ENCODE data around the gene DUSP9.

DUSP9 gene

GRCh38 chrX:153646620-153647373 lies at the start of gene DUSP9:
TSS of gene DUSP9 (plus strand) at chrX:153647203. CDS start at chrX:153647954, 751 bp downstream.
- ATAC-seq (ENCODE audit: insufficient read depth, low read depth), result no peak
- H3K79me2 ChIP-seq (ENCODE audit: insufficient read depth, low read length), result no peaks in the 10 kb centered on the region
- no peak within 1 kb of the TSS for H2AFZ ChIP-seq (ENCODE audit: low read depth, low read length)
- H3K4me3 ChIP-seq (ENCODE audit: low read depth in 1 of 2, low read length in 2 of 2), result no peak within 1 kb of the TSS
- H3K36me3 ChIP-seq (ENCODE audit: insufficient read depth, low read length), result no peaks in the 10 kb centered on the region
- no peak within 1 kb of the TSS for H3K4me2 ChIP-seq (ENCODE audit: insufficient read depth, low read length)
- no peak within 1 kb of the TSS for H3K9ac ChIP-seq (ENCODE audit: low read depth, low read length)
- no peak within 1 kb of the TSS for H3K27ac ChIP-seq (ENCODE audit: low read length)
- no peaks in the 10 kb centered on the region for H3K9me3 ChIP-seq (ENCODE audit: insufficient read depth, low read length, severe bottlenecking)
- no peak for DNase-seq
- peaks cover 6% of the 10 kb centered on the region for H3K4me1 ChIP-seq (ENCODE audit: insufficient read depth, low read length)
- H4K20me1 ChIP-seq (ENCODE audit: insufficient read depth, low read length), result no peaks in the 10 kb centered on the region
- no peak for TF ChIP-seq CTCF (IDR thresholded peaks at IDR 0.05; ENCODE audit: borderline replicate concordance, extremely low read depth, low read length, poor library complexity, severe bottlenecking)
- TF ChIP-seq EZH2 (IDR thresholded peaks at IDR 0.05; ENCODE audit: borderline replicate concordance, low read depth, low read length, severe bottlenecking), result no peak
- H3K27me3 ChIP-seq (ENCODE audit: insufficient read depth, low read length, poor library complexity), result no peaks in the 10 kb centered on the region

GRCh38 chrX:153598541-153599191 lies 48.3 kb upstream of the DUSP9 start, which contains the start of gene CCNQ:
TSS of gene CCNQ (minus strand) at chrX:153599139. CDS start at chrX:153599073, 66 bp downstream.
- peak within 1 kb of the TSS; percentile 75 for H3K9ac ChIP-seq (ENCODE audit: low read depth, low read length)
- H4K20me1 ChIP-seq (ENCODE audit: insufficient read depth, low read length), result peaks cover 16% of the 10 kb centered on the region; the same call in 1 of the 2 replicates
- H3K4me1 ChIP-seq (ENCODE audit: insufficient read depth, low read length), result peaks cover 31% of the 10 kb centered on the region
- peak within 1 kb of the TSS; percentile 73 for H2AFZ ChIP-seq (ENCODE audit: low read depth, low read length)
- no peak for TF ChIP-seq EZH2 (IDR thresholded peaks at IDR 0.05; ENCODE audit: borderline replicate concordance, low read depth, low read length, severe bottlenecking)
- TF ChIP-seq CTCF (IDR thresholded peaks at IDR 0.05; ENCODE audit: borderline replicate concordance, extremely low read depth, low read length, poor library complexity, severe bottlenecking), result no peak
- peak within 1 kb of the TSS; percentile 78 for H3K4me2 ChIP-seq (ENCODE audit: insufficient read depth, low read length)
- peak within 1 kb of the TSS; percentile 60 to 83 for H3K4me3 ChIP-seq (ENCODE audit: low read depth in 1 of 2, low read length in 2 of 2)
- H3K36me3 ChIP-seq (ENCODE audit: insufficient read depth, low read length), result peaks cover 25% of the 10 kb centered on the region
- ATAC-seq (ENCODE audit: insufficient read depth, low read depth) (peak; percentile 69), DNase-seq (peak; percentile 25)
- H3K9me3 ChIP-seq (ENCODE audit: insufficient read depth, low read length, severe bottlenecking), result no peaks in the 10 kb centered on the region
- no peaks in the 10 kb centered on the region for H3K27me3 ChIP-seq (ENCODE audit: insufficient read depth, low read length, poor library complexity)
- peaks cover 24% of the 10 kb centered on the region for H3K79me2 ChIP-seq (ENCODE audit: insufficient read depth, low read length)
- H3K27ac ChIP-seq (ENCODE audit: low read length), result peak within 1 kb of the TSS; percentile 64

GRCh38 chrX:153599192-153600031 lies 47.6 kb upstream of the DUSP9 start:
- peaks cover 16% of the 10 kb centered on the region; the same call in 1 of the 2 replicates for H4K20me1 ChIP-seq (ENCODE audit: insufficient read depth, low read length)
- peak overlapping the region; percentile 73 for H2AFZ ChIP-seq (ENCODE audit: low read depth, low read length)
- peaks cover 31% of the 10 kb centered on the region for H3K4me1 ChIP-seq (ENCODE audit: insufficient read depth, low read length)
- peak overlapping the region; percentile 65 for H3K9ac ChIP-seq (ENCODE audit: low read depth, low read length)
- H3K27me3 ChIP-seq (ENCODE audit: insufficient read depth, low read length, poor library complexity), result no peaks in the 10 kb centered on the region
- peak overlapping the region; percentile 26 to 65; a peak in 3 of 4 replicates for H3K4me3 ChIP-seq (ENCODE audit: low read depth in 1 of 2, low read length in 2 of 2)
- H3K36me3 ChIP-seq (ENCODE audit: insufficient read depth, low read length), result peaks cover 19% of the 10 kb centered on the region
- peak overlapping the region; percentile 64 for H3K27ac ChIP-seq (ENCODE audit: low read length)
- DNase-seq, result peak; percentile 86
- TF ChIP-seq CTCF (IDR thresholded peaks at IDR 0.05; ENCODE audit: borderline replicate concordance, extremely low read depth, low read length, poor library complexity, severe bottlenecking) (no peak), EZH2 (IDR thresholded peaks at IDR 0.05; ENCODE audit: borderline replicate concordance, low read depth, low read length, severe bottlenecking) (no peak)
- peaks cover 24% of the 10 kb centered on the region for H3K79me2 ChIP-seq (ENCODE audit: insufficient read depth, low read length)
- peak; percentile 88 for ATAC-seq (ENCODE audit: insufficient read depth, low read depth)
- H3K4me2 ChIP-seq (ENCODE audit: insufficient read depth, low read length), result peak overlapping the region; percentile 76
- H3K9me3 ChIP-seq (ENCODE audit: insufficient read depth, low read length, severe bottlenecking), result no peaks in the 10 kb centered on the region

Measured in DND-41 (cell line).